K562 (cell line): ENCODE data around the gene TLN1. TPM values are rescaled to one million over a fixed set of nuclear protein-coding genes. Genes with fewer than 3 reads are reported as not detected.

Source experiments
- ATF6 ChIP-seq: sonication (generic); formaldehyde crosslinking; IDR thresholded peaks from 2 replicates; pipeline ENCODE4 v1.4.0; 2020; ENCODE audit warnings: mild to moderate bottlenecking, missing genetic modification reagents
- BRD4 ChIP-seq: fragments of 200-600 bp; sonication (generic); IDR thresholded peaks from 2 replicates; pipeline ENCODE4 v1.6.1; 2017; ENCODE audit warnings: inconsistent platforms
- CBFA2T3 ChIP-seq: fragments of 450-650 bp; IDR thresholded peaks from 2 replicates; pipeline ENCODE4 v1.6.1; 2017
- CTCF ChIP-seq, 3 experiments: IDR thresholded peaks in 2 of 3; conservative IDR thresholded peaks in 1 of 3; 2 replicates each; pipeline ENCODE4 v1.5.1; 2011 to 2012; ENCODE audit warnings: low read length in 3 of 3, mild to moderate bottlenecking in 3 of 3, control low read depth in 2 of 3, improper control_type of control experiment in 1 of 3, inconsistent platforms in 1 of 3, low read depth in 1 of 3, mixed read lengths in 1 of 3, moderate library complexity in 1 of 3; ENCODE audit not compliant: insufficient read depth in 2 of 3
- KDM5B ChIP-seq: fragments of 200-600 bp; sonication (generic); IDR thresholded peaks from 2 replicates; pipeline ENCODE4 v1.6.1; 2012; ENCODE audit warnings: low read depth, mild to moderate bottlenecking, moderate library complexity, low read length, control low read depth, inconsistent platforms; ENCODE audit not compliant: insufficient replicate concordance
- MYBL2 ChIP-seq, 2 experiments: fragments of 450-650 bp in 1 of 2; sonication (generic) in 1 of 2; formaldehyde crosslinking in 1 of 2; IDR thresholded peaks; 2 replicates each; pipeline versions ENCODE4 v1.6.1 to v1.8.1; 2017 to 2022; ENCODE audit warnings: borderline replicate concordance in 1 of 2, inconsistent platforms in 1 of 2, low read depth in 1 of 2, mild to moderate bottlenecking in 1 of 2, missing genetic modification reagents in 1 of 2, moderate library complexity in 1 of 2
- POLR2A ChIP-seq: fragments of 450-650 bp; conservative IDR thresholded peaks from 2 replicates; pipeline ENCODE4 v1.6.1; 2016
- SIN3A ChIP-seq, 2 experiments: fragments of 150-350 bp in 1 of 2; IDR thresholded peaks; 2 replicates each; pipeline ENCODE4 v1.6.1; 2011 to 2016; ENCODE audit warnings: borderline replicate concordance in 2 of 2, low read depth in 2 of 2, low read length in 2 of 2, mild to moderate bottlenecking in 2 of 2, moderate library complexity in 2 of 2; ENCODE audit not compliant: control insufficient read depth in 1 of 2
- THAP12 ChIP-seq: fragments of 250-450 bp; sonication (Bioruptor Pico); IDR thresholded peaks from 2 replicates; pipeline ENCODE4 v1.9.0; 2021; ENCODE audit warnings: mild to moderate bottlenecking, inconsistent platforms
- ZBTB12 ChIP-seq: fragments of 250-450 bp; sonication (Bioruptor Pico); IDR thresholded peaks from 2 replicates; pipeline ENCODE4 v1.4.0; 2020
- ZNF316 ChIP-seq: fragments of 450-650 bp; IDR thresholded peaks from 2 replicates; pipeline ENCODE4 v1.6.1; 2016
- ZNF354B ChIP-seq: fragments of 250-450 bp; sonication (Bioruptor Pico); IDR thresholded peaks from 2 replicates; pipeline ENCODE4 v1.4.0; 2020
- polyA plus RNA-seq, 8 experiments: library from polyadenylated mRNA; depleted of rRNA in 4 of 8; stranded (reverse) in 5 of 8; unstranded in 3 of 8; fragments of >200 nt; fragmentation: Nextera tagmentation in 2 of 8; fragmentation: Illumina TruSeq in 1 of 8; extraction: Ambion mirVana in 2 of 8; extraction: Trizol in 1 of 8; gene quantifications; 2 replicates each; pipeline versions ENCODE4 v1.2.1 to v1.2.3, GENCODE V29; 2011 to 2014; ENCODE audit warnings: inconsistent platforms in 1 of 8, missing spikeins in 1 of 8
- total RNA-seq, 7 experiments: library from RNA; depleted of rRNA in 6 of 7; stranded (reverse); fragments of >200 nt in 6 of 7; fragmentation: Illumina TruSeq in 2 of 7; extraction: Trizol in 2 of 7; gene quantifications; 2 replicates each; pipeline versions ENCODE4 v1.2.1 to v1.2.3, GENCODE V29; 2011 to 2021; ENCODE audit warnings: low replicate concordance in 1 of 7
- TF ChIP-seq, protein P1 (sequence below): sonication (generic); formaldehyde crosslinking; IDR thresholded peaks from 2 replicates; pipeline ENCODE4 v1.8.0; 2022; ENCODE audit warnings: missing genetic modification reagents, mild to moderate bottlenecking, moderate library complexity, borderline replicate concordance
- TF ChIP-seq, protein P2 (sequence below): IDR thresholded peaks from 3 replicates; pipeline ENCODE4 v1.6.1; 2011; ENCODE audit warnings: borderline replicate concordance, mild to moderate bottlenecking; ENCODE audit not compliant: insufficient read length, insufficient read depth

TLN1 gene
- total and polyA plus RNA-seq, 9 of the 15 experiments (the other 6 are each of a cell fraction or from before 2014, with no cell fraction given), result 3.6 to 240 (median 54.8) TPM

- TF ChIP-seq ZBTB12 (CRISPR knock-in tag), result no peak
- TF ChIP-seq MYBL2 (IDR thresholded peaks at IDR 0.05; ENCODE audit: low read depth), result no peak
- no peak for TF ChIP-seq MYBL2 (CRISPR knock-in tag; IDR thresholded peaks at IDR 0.05; ENCODE audit: borderline replicate concordance)
- no peak for TF ChIP-seq CBFA2T3
- no peak for TF ChIP-seq KDM5B
- no peak for TF ChIP-seq BRD4
- TF ChIP-seq ZNF316, result no peak
- TF ChIP-seq ATF6 (CRISPR knock-in tag), result no peak
- TF ChIP-seq SIN3A (IDR thresholded peaks at IDR 0.05; ENCODE audit: borderline replicate concordance in 2 of 2, control insufficient read depth in 1 of 2, low read depth in 2 of 2, low read length in 2 of 2), result no peak
- TF ChIP-seq, protein P1, sequence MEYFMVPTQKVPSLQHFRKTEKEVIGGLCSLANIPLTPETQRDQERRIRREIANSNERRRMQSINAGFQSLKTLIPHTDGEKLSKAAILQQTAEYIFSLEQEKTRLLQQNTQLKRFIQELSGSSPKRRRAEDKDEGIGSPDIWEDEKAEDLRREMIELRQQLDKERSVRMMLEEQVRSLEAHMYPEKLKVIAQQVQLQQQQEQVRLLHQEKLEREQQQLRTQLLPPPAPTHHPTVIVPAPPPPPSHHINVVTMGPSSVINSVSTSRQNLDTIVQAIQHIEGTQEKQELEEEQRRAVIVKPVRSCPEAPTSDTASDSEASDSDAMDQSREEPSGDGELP (CRISPR knock-in tag), result peak; percentile 81
- TF ChIP-seq ZNF354B, result no peak
- TF ChIP-seq, protein P2, sequence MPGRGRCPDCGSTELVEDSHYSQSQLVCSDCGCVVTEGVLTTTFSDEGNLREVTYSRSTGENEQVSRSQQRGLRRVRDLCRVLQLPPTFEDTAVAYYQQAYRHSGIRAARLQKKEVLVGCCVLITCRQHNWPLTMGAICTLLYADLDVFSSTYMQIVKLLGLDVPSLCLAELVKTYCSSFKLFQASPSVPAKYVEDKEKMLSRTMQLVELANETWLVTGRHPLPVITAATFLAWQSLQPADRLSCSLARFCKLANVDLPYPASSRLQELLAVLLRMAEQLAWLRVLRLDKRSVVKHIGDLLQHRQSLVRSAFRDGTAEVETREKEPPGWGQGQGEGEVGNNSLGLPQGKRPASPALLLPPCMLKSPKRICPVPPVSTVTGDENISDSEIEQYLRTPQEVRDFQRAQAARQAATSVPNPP, result no peak
- TF ChIP-seq THAP12, result no peak
- peak; percentile 34; the same call in 1 of the 2 replicates for TF ChIP-seq POLR2A
- TF ChIP-seq CTCF (IDR thresholded peaks at IDR 0.05 in 2 of 3, conservative IDR thresholded peaks at IDR 0.05 in 1 of 3; ENCODE audit: insufficient read depth in 2 of 3, low read depth in 1 of 3, low read length in 3 of 3), result peak; percentile 76 to 79 (median 77)
- TF ChIP-seq, all 486 proteins: peak for 8
Measured at GRCh38 chr9:35736201-35736633, 4.2 kb upstream of the TLN1 start (continued).
